Measurements from ENCODE around the gene FBXL20.

- no peak for TF ChIP-seq CTCF (IDR thresholded peaks at IDR 0.05 in 4 of 5, conservative IDR thresholded peaks at IDR 0.05 in 1 of 5)
- no peak for TF ChIP-seq POLR2A (IDR thresholded peaks at IDR 0.05)
Observed at GRCh38 chr17:39391448-39391847, 10.0 kb downstream of the FBXL20 start.
